ENCODE measurements around the gene CSKMT.

CSKMT gene

GRCh38 chr11:62712861-62713260 is 47.7 kb downstream of the CSKMT start:
- DNase-seq (ENCODE audit: low read depth), result no peak
- no peak overlapping the region for H3K4me3 ChIP-seq (ENCODE audit: low read depth, low read length)
- no peak for TF ChIP-seq MAX (IDR thresholded peaks at IDR 0.05; ENCODE audit: low read depth, low read length)
- TF ChIP-seq MYC (IDR thresholded peaks at IDR 0.05; ENCODE audit: low read depth, low read length), result no peak
- no peak for TF ChIP-seq CTCF (IDR thresholded peaks at IDR 0.05; ENCODE audit: low read depth, low read length)
- TF ChIP-seq POLR2A (IDR thresholded peaks at IDR 0.05; ENCODE audit: extremely low read depth, insufficient read length), result no peak

GRCh38 chr11:62713343-62713742 is 48.2 kb downstream of the CSKMT start:
- no peak overlapping the region for H3K4me3 ChIP-seq (ENCODE audit: low read depth, low read length)
- TF ChIP-seq POLR2A (IDR thresholded peaks at IDR 0.05; ENCODE audit: extremely low read depth, insufficient read length) (no peak), MAX (IDR thresholded peaks at IDR 0.05; ENCODE audit: low read depth, low read length) (no peak), MYC (IDR thresholded peaks at IDR 0.05; ENCODE audit: low read depth, low read length) (no peak), CTCF (IDR thresholded peaks at IDR 0.05; ENCODE audit: low read depth, low read length) (no peak)
- no peak for DNase-seq (ENCODE audit: low read depth)

- no peak for DNase-seq (ENCODE audit: low read depth)
- no peak for TF ChIP-seq MAX (IDR thresholded peaks at IDR 0.05; ENCODE audit: low read depth, low read length)
- TF ChIP-seq CTCF (IDR thresholded peaks at IDR 0.05; ENCODE audit: low read depth, low read length), result no peak
- TF ChIP-seq MYC (IDR thresholded peaks at IDR 0.05; ENCODE audit: low read depth, low read length), result no peak
- no peak for TF ChIP-seq POLR2A (IDR thresholded peaks at IDR 0.05; ENCODE audit: extremely low read depth, insufficient read length)
- no peak overlapping the region for H3K4me3 ChIP-seq (ENCODE audit: low read depth, low read length)
Measured at GRCh38 chr11:62715150-62716130, 50.3 kb downstream of the CSKMT start.

GRCh38 chr11:62716206-62716605 is 51.1 kb downstream of the CSKMT start:
- H3K4me3 ChIP-seq (ENCODE audit: low read depth, low read length), result no peak overlapping the region
- DNase-seq (ENCODE audit: low read depth), result no peak
- TF ChIP-seq MAX (IDR thresholded peaks at IDR 0.05; ENCODE audit: low read depth, low read length), result no peak

GRCh38 chr11:62716816-62717215 is 51.7 kb downstream of the CSKMT start:
- DNase-seq (ENCODE audit: low read depth), result no peak
- no peak overlapping the region for H3K4me3 ChIP-seq (ENCODE audit: low read depth, low read length)
- no peak for TF ChIP-seq MYC (IDR thresholded peaks at IDR 0.05; ENCODE audit: low read depth, low read length)
- no peak for TF ChIP-seq MAX (IDR thresholded peaks at IDR 0.05; ENCODE audit: low read depth, low read length)
- no peak for TF ChIP-seq CTCF (IDR thresholded peaks at IDR 0.05; ENCODE audit: low read depth, low read length)
- no peak for TF ChIP-seq POLR2A (IDR thresholded peaks at IDR 0.05; ENCODE audit: extremely low read depth, insufficient read length)

Data from NB4 (cell line).